Loucy (cell line): ENCODE data around the gene CDCA8.

Experiments used
- H2AFZ ChIP-seq: fragments of 200-600 bp; sonication (generic); 2 replicates; pipeline ENCODE4 v1.6.0; 2016; ENCODE audit warnings: antibody characterized with exemption, mild to moderate bottlenecking, low read length, moderate library complexity
- H3F3A ChIP-seq: fragments of 200-600 bp; 2 replicates; pipeline ENCODE4 v1.6.0; 2016; ENCODE audit warnings: antibody characterized with exemption, low read depth, mild to moderate bottlenecking
- H3K27me3 ChIP-seq: fragments of 200-600 bp; sonication (generic); 2 replicates; pipeline ENCODE4 v1.6.1; 2014; ENCODE audit warnings: low read length, mild to moderate bottlenecking; ENCODE audit not compliant: insufficient read depth, poor library complexity, severe bottlenecking
- H3K36me3 ChIP-seq: fragments of 200-600 bp; sonication (generic); 2 replicates; pipeline ENCODE4 v1.6.1; 2016; ENCODE audit warnings: low read length; ENCODE audit not compliant: insufficient read depth
- H3K4me1 ChIP-seq: fragments of 200-600 bp; sonication (generic); 2 replicates; pipeline ENCODE4 v1.5.1; 2014; ENCODE audit warnings: low read length, mild to moderate bottlenecking; ENCODE audit not compliant: insufficient read depth, poor library complexity, severe bottlenecking
- H3K4me2 ChIP-seq: fragments of 200-600 bp; sonication (generic); 2 replicates; pipeline ENCODE4 v1.6.0; 2014; ENCODE audit warnings: antibody characterized with exemption, low read length, low read depth, mild to moderate bottlenecking; ENCODE audit not compliant: poor library complexity, severe bottlenecking
- H3K4me3 ChIP-seq: fragments of 200-600 bp; sonication (generic); 2 replicates; pipeline ENCODE4 v1.5.1; 2014; ENCODE audit warnings: low read length, mild to moderate bottlenecking, mixed read lengths; ENCODE audit not compliant: poor library complexity, severe bottlenecking
- H3K79me2 ChIP-seq: fragments of 200-600 bp; sonication (generic); 2 replicates; pipeline ENCODE4 v1.6.1; 2014; ENCODE audit warnings: low read length; ENCODE audit not compliant: insufficient read depth
- H3K9ac ChIP-seq: fragments of 200-600 bp; sonication (generic); 2 replicates; pipeline ENCODE4 v1.6.0; 2014; ENCODE audit warnings: mild to moderate bottlenecking, low read depth, low read length, moderate library complexity; ENCODE audit not compliant: poor library complexity, severe bottlenecking
- H3K9me2 ChIP-seq: fragments of 200-600 bp; sonication (generic); replicated peaks from 2 replicates; pipeline ENCODE4 v1.6.1; 2016; ENCODE audit warnings: low read depth, low read length, mixed read lengths
- H3K9me3 ChIP-seq: fragments of 200-600 bp; sonication (generic); 2 replicates; pipeline ENCODE4 v1.6.1; 2014; ENCODE audit warnings: mild to moderate bottlenecking, antibody characterized with exemption, low read length, low read depth; ENCODE audit not compliant: insufficient read depth
- H4K20me1 ChIP-seq: fragments of 200-600 bp; sonication (generic); 2 replicates; pipeline ENCODE4 v1.6.0; 2014; ENCODE audit warnings: antibody characterized with exemption, low read length, mild to moderate bottlenecking; ENCODE audit not compliant: insufficient read depth, poor library complexity, severe bottlenecking
- CTCF ChIP-seq: fragments of 200-600 bp; sonication (generic); conservative IDR thresholded peaks from 2 replicates; pipeline ENCODE4 v1.5.1; 2014; ENCODE audit warnings: mild to moderate bottlenecking, antibody characterized with exemption, low read length
- EZH2phosphoT487 ChIP-seq: fragments of 200-600 bp; IDR thresholded peaks from 2 replicates; pipeline ENCODE4 v1.6.1; 2018; ENCODE audit warnings: antibody characterized with exemption, mild to moderate bottlenecking, moderate library complexity, borderline replicate concordance

CDCA8 gene

GRCh38 chr1:37670133-37670532 is 22.2 kb upstream of the CDCA8 start:
- H3F3A ChIP-seq: no peaks in the 10 kb centered on the region
- H3K9ac ChIP-seq: no peak overlapping the region
- H3K4me2 ChIP-seq: no peak overlapping the region
- H3K9me3 ChIP-seq: no peaks in the 10 kb centered on the region
- no peaks in the 10 kb centered on the region for H3K36me3 ChIP-seq
- H4K20me1 ChIP-seq: no peaks in the 10 kb centered on the region
- H2AFZ ChIP-seq: no peak overlapping the region
- no peak overlapping the region for H3K4me3 ChIP-seq
- H3K4me1 ChIP-seq: peaks cover 12% of the 10 kb centered on the region
- no peaks in the 10 kb centered on the region for H3K9me2 ChIP-seq
- TF ChIP-seq EZH2phosphoT487: no peak
- no peak for TF ChIP-seq CTCF
- no peaks in the 10 kb centered on the region for H3K27me3 ChIP-seq
- no peaks in the 10 kb centered on the region for H3K79me2 ChIP-seq

GRCh38 chr1:37671261-37671660 is 21.1 kb upstream of the CDCA8 start:
- Histone ChIP-seq H3K27me3 (no peaks in the 10 kb centered on the region), H3K9me3 (no peaks in the 10 kb centered on the region), H3F3A (no peaks in the 10 kb centered on the region), H4K20me1 (no peaks in the 10 kb centered on the region), H3K36me3 (no peaks in the 10 kb centered on the region), H3K4me2 (no peak overlapping the region), H3K4me3 (no peak overlapping the region), H3K79me2 (no peaks in the 10 kb centered on the region), H3K9me2 (no peaks in the 10 kb centered on the region), H3K4me1 (peaks cover 12% of the 10 kb centered on the region), H2AFZ (no peak overlapping the region), H3K9ac (no peak overlapping the region)
- TF ChIP-seq CTCF: no peak
- no peak for TF ChIP-seq EZH2phosphoT487

- Histone ChIP-seq H3K4me1 (peaks cover 12% of the 10 kb centered on the region), H4K20me1 (no peaks in the 10 kb centered on the region), H3K9ac (no peak overlapping the region), H3K36me3 (no peaks in the 10 kb centered on the region), H2AFZ (no peak overlapping the region), H3F3A (no peaks in the 10 kb centered on the region), H3K4me3 (no peak overlapping the region), H3K4me2 (no peak overlapping the region), H3K79me2 (no peaks in the 10 kb centered on the region), H3K9me2 (no peaks in the 10 kb centered on the region), H3K27me3 (no peaks in the 10 kb centered on the region), H3K9me3 (no peaks in the 10 kb centered on the region)
- TF ChIP-seq CTCF (no peak), EZH2phosphoT487 (no peak)
These were observed 20.0 kb upstream of the CDCA8 start for GRCh38 chr1:37672136-37672870.
